ENCODE measurements around the gene USP7. TPM values are rescaled to one million over a fixed set of nuclear protein-coding genes. Genes with fewer than 3 reads are reported as not detected.

The USP7 gene
- total RNA-seq, 1 experiment from 2014 or later, result 73.8 TPM

GRCh38 chr16:8847623-8848022 lies 116.1 kb downstream of the USP7 start:
- Histone ChIP-seq H3K79me2 (ENCODE audit: low read length) (0 out of 2 replicates have a peak, but pooled peaks cover 6% of the 10 kb centered on the region), H3K9me3 (ENCODE audit: low read length) (no peaks in the 10 kb centered on the region), H3K27me3 (ENCODE audit: low read length) (no peaks in the 10 kb centered on the region), H3K9ac (ENCODE audit: low read length) (no peak overlapping the region), H3K27ac (ENCODE audit: low read length) (no peak overlapping the region), H3F3A (ENCODE audit: low read length, unreplicated experiment) (peaks cover 5% of the 10 kb centered on the region), H3K36me3 (ENCODE audit: low read depth, low read length) (peaks cover 7% of the 10 kb centered on the region; the same call in 1 of the 2 replicates), H3K4me2 (ENCODE audit: low read length) (no peak overlapping the region), H4K20me1 (ENCODE audit: low read length) (no peaks in the 10 kb centered on the region), H3K9me2 (replicated peaks; ENCODE audit: low read length) (no peaks in the 10 kb centered on the region), H3K4me3 (ENCODE audit: low read length) (no peak overlapping the region), H3K4me1 (ENCODE audit: insufficient read depth, low read length) (peaks cover 28% of the 10 kb centered on the region), H2AFZ (ENCODE audit: low read length) (no peak overlapping the region)
- DNase-seq (no peak), ATAC-seq (no peak)
- TF ChIP-seq EZH2 (IDR thresholded peaks at IDR 0.05; ENCODE audit: low read length, unreplicated experiment) (no peak), EZH2phosphoT487 (IDR thresholded peaks at IDR 0.05; ENCODE audit: borderline replicate concordance, low read length) (no peak), CTCF (conservative IDR thresholded peaks at IDR 0.05; ENCODE audit: low read depth, low read length) (no peak)
- intact Hi-C loops (cut with micrococcal nuclease), result no loop called here
- CTCF ChIA-PET, result no interaction called here
- BruUV-seq (replicated peaks), result no TSS peak
- POLR2A ChIA-PET (ENCODE audit: unreplicated experiment), result no interaction called here

DNA sequence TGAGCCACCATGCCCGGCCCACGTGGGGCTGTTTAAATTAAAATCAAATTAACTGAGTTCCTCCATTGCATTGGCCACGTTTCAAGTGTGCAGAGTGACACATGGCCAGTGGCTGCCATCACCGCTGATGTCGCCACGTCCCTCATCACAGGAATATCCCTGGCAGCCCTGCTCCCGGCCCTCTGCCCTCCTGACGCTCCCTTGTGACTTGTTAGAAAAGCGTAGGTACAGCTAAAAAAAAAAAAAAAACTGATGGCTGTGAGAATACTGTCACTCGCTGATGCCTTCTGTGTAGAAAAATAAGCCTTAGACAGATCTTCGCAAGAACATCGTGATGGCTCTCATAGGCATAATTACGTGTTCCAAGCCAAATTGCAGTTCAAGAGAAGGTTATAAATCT lies 116.6 kb downstream of the USP7 start:
- ChIA-PET CTCF (no interaction called here), POLR2A (ENCODE audit: unreplicated experiment) (no interaction called here)
- TF ChIP-seq EZH2phosphoT487 (IDR thresholded peaks at IDR 0.05; ENCODE audit: borderline replicate concordance, low read length) (no peak), CTCF (conservative IDR thresholded peaks at IDR 0.05; ENCODE audit: low read depth, low read length) (no peak), EZH2 (IDR thresholded peaks at IDR 0.05; ENCODE audit: low read length, unreplicated experiment) (no peak)
- no peak overlapping the region for H3K4me3 ChIP-seq (ENCODE audit: low read length)
- DNase-seq (no peak), ATAC-seq (no peak)
- no peak overlapping the region for H3K9ac ChIP-seq (ENCODE audit: low read length)
- no peaks in the 10 kb centered on the region for H3K27me3 ChIP-seq (ENCODE audit: low read length)
- H3K9me2 ChIP-seq (replicated peaks; ENCODE audit: low read length), result no peaks in the 10 kb centered on the region
- peaks cover 28% of the 10 kb centered on the region for H3K4me1 ChIP-seq (ENCODE audit: insufficient read depth, low read length)
- 0 out of 2 replicates have a peak, but pooled peaks cover 6% of the 10 kb centered on the region for H3K79me2 ChIP-seq (ENCODE audit: low read length)
- peaks cover 7% of the 10 kb centered on the region; the same call in 1 of the 2 replicates for H3K36me3 ChIP-seq (ENCODE audit: low read depth, low read length)
- peaks cover 5% of the 10 kb centered on the region for H3F3A ChIP-seq (ENCODE audit: low read length, unreplicated experiment)
- H3K4me2 ChIP-seq (ENCODE audit: low read length), result no peak overlapping the region
- no peak overlapping the region for H3K27ac ChIP-seq (ENCODE audit: low read length)
- H2AFZ ChIP-seq (ENCODE audit: low read length), result no peak overlapping the region
- H3K9me3 ChIP-seq (ENCODE audit: low read length), result no peaks in the 10 kb centered on the region
- no peaks in the 10 kb centered on the region for H4K20me1 ChIP-seq (ENCODE audit: low read length)
- intact Hi-C loops (cut with micrococcal nuclease), result no loop called here
- no TSS peak for BruUV-seq (replicated peaks)

DNA sequence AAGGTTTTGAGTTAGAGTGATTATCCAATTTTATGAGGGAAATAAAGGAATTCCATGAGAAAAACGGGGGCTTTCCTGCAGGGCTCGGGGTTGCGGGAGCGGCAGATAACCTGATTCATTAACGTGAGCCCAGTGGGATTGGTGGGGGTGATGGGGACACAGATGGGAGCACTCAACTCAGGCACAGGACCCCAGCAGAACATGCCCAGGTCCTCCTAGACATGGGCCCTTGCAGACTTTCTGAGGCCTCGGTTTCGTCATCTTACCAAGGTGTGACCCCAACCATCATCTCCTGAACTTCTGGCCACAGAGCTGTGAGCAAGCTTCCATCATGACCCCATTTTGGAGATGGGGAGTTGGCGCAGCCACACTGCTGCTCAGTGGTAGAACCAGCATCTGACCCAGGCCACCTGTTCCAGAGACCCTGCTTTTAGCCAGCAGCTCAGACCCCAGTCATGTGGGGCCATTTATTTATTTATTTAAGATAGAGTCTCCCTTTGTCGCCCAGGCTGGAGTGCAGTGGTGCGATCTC lies 117.2 kb downstream of the USP7 start:
- Histone ChIP-seq H3K9ac (ENCODE audit: low read length) (no peak overlapping the region), H4K20me1 (ENCODE audit: low read length) (no peaks in the 10 kb centered on the region), H3K36me3 (ENCODE audit: low read depth, low read length) (peaks cover 7% of the 10 kb centered on the region; the same call in 1 of the 2 replicates), H3K4me3 (ENCODE audit: low read length) (no peak overlapping the region), H3K27ac (ENCODE audit: low read length) (no peak overlapping the region), H3K4me1 (ENCODE audit: insufficient read depth, low read length) (peaks cover 28% of the 10 kb centered on the region), H2AFZ (ENCODE audit: low read length) (no peak overlapping the region), H3K27me3 (ENCODE audit: low read length) (no peaks in the 10 kb centered on the region), H3K9me2 (replicated peaks; ENCODE audit: low read length) (no peaks in the 10 kb centered on the region), H3K9me3 (ENCODE audit: low read length) (no peaks in the 10 kb centered on the region), H3K4me2 (ENCODE audit: low read length) (no peak overlapping the region), H3K79me2 (ENCODE audit: low read length) (0 out of 2 replicates have a peak, but pooled peaks cover 6% of the 10 kb centered on the region), H3F3A (ENCODE audit: low read length, unreplicated experiment) (peaks cover 5% of the 10 kb centered on the region)
- intact Hi-C loops (cut with micrococcal nuclease), result no loop called here
- ATAC-seq (no peak), DNase-seq (no peak)
- POLR2A ChIA-PET (ENCODE audit: unreplicated experiment), result no interaction called here
- CTCF ChIA-PET, result no interaction called here
- TF ChIP-seq EZH2phosphoT487 (IDR thresholded peaks at IDR 0.05; ENCODE audit: borderline replicate concordance, low read length), result no peak
- TF ChIP-seq CTCF (conservative IDR thresholded peaks at IDR 0.05; ENCODE audit: low read depth, low read length), result no peak
- no peak for TF ChIP-seq EZH2 (IDR thresholded peaks at IDR 0.05; ENCODE audit: low read length, unreplicated experiment)
- BruUV-seq (replicated peaks), result no TSS peak
